Activated B cell treated with CpG ODN at 0.5 μM for 24 hours (primary cell): ENCODE measurements around the gene NCS1. TPM values are rescaled to one million over a fixed set of nuclear protein-coding genes. Genes with fewer than 3 reads are reported as not detected.

Experiments
- ATAC-seq: fragments of 200-7000 bp; cut with Tn5 transposase; one replicate; pipeline ENCODE4 v1.10.0; 2021; ENCODE audit warnings: low read depth, mild to moderate bottlenecking, moderate library complexity
- CTCF ChIA-PET: fragments of 350-600 bp; sonication (Branson Sonifier 250); formaldehyde crosslinking; loops from one replicate; lab custom pipeline; 2021; ENCODE audit warnings: antibody characterized with exemption; lab: Charles Lee
- POLR2A ChIA-PET: fragments of 350-600 bp; sonication (Branson Sonifier 250); formaldehyde crosslinking; loops from one replicate; lab custom pipeline; 2021; ENCODE audit warnings: antibody characterized with exemption; lab: Charles Lee
- DNase-seq: peaks from one replicate; pipeline ENCODE4 v3.0.0; 2022
- H3K27ac Mint-ChIP-seq: one replicate; pipeline ENCODE4 v1.8.0; 2020; ENCODE audit warnings: mixed read lengths
- H3K27me3 Mint-ChIP-seq: one replicate; pipeline ENCODE4 v1.8.0; 2021; ENCODE audit warnings: mixed read lengths
- H3K36me3 Mint-ChIP-seq: one replicate; pipeline ENCODE4 v1.8.0; 2021; ENCODE audit warnings: low read depth, mixed read lengths
- H3K4me1 Mint-ChIP-seq: one replicate; pipeline ENCODE4 v1.8.0; 2021; ENCODE audit warnings: mixed read lengths
- H3K4me3 Mint-ChIP-seq: one replicate; pipeline ENCODE4 v1.8.0; 2020; ENCODE audit warnings: mild to moderate bottlenecking, mixed read lengths
- H3K9me3 Mint-ChIP-seq: one replicate; pipeline ENCODE4 v1.8.0; 2020; ENCODE audit warnings: mixed read lengths
- CTCF ChIP-seq: fragments of 200-600 bp; IDR thresholded peaks from one replicate; pipeline ENCODE4 v1.8.0; 2022; ENCODE audit warnings: antibody characterized with exemption, mild to moderate bottlenecking
- intact Hi-C: fragments of 100-400 bp; cut with micrococcal nuclease; formaldehyde crosslinking; loops from one replicate; pipeline ENCODE4 v1.15.1; 2024
- total RNA-seq: library from RNA; stranded (reverse); gene quantifications from 2 replicates; pipeline ENCODE4 v1.2.3, GENCODE V29; 2022

NCS1 gene
- total RNA-seq, 1 donor from 2014 or later = 0.24 TPM

- Mint-ChIP-seq H3K36me3 (no peaks in the 10 kb centered on the region), H3K4me1 (no peaks in the 10 kb centered on the region), H3K4me3 (no peak overlapping the region), H3K27me3 (peaks cover 23% of the 10 kb centered on the region), H3K9me3 (no peaks in the 10 kb centered on the region), H3K27ac (no peak overlapping the region)
- CTCF ChIA-PET = no interaction called here
- ATAC-seq (no peak), DNase-seq (no peak)
- POLR2A ChIA-PET = no interaction called here
- TF ChIP-seq CTCF = no peak
- intact Hi-C loops = no loop called here
Measured at GRCh38 chr9:130196643-130197042, 24.4 kb downstream of the NCS1 start.

GRCh38 chr9:130197386-130197785 lies 25.2 kb downstream of the NCS1 start:
- CTCF ChIA-PET = no interaction called here
- Mint-ChIP-seq H3K9me3 (no peaks in the 10 kb centered on the region), H3K27me3 (peaks cover 21% of the 10 kb centered on the region), H3K4me3 (no peak overlapping the region), H3K27ac (no peak overlapping the region), H3K4me1 (no peaks in the 10 kb centered on the region), H3K36me3 (no peaks in the 10 kb centered on the region)
- POLR2A ChIA-PET = interaction anchor here (0.6 kb wide), 1 partner anchor 10 kb away, joined by 3 read pairs; no protein-coding TSS in a partner anchor
- no peak for TF ChIP-seq CTCF
- intact Hi-C loops = no loop called here
- ATAC-seq (no peak), DNase-seq (no peak)

- ChIA-PET POLR2A (interaction anchor here (0.6 kb wide), 1 partner anchor 9 kb away, joined by 3 read pairs; no protein-coding TSS in a partner anchor), CTCF (no interaction called here)
- Mint-ChIP-seq H3K27me3 (peaks cover 20% of the 10 kb centered on the region), H3K9me3 (no peaks in the 10 kb centered on the region), H3K36me3 (no peaks in the 10 kb centered on the region), H3K4me3 (no peak overlapping the region), H3K27ac (no peak overlapping the region), H3K4me1 (no peaks in the 10 kb centered on the region)
- ATAC-seq (no peak), DNase-seq (no peak)
- TF ChIP-seq CTCF = no peak
- intact Hi-C loops = no loop called here
Measured at GRCh38 chr9:130197888-130198287, 25.7 kb downstream of the NCS1 start.

GRCh38 chr9:130198501-130199179 lies 26.4 kb downstream of the NCS1 start:
- peaks cover 13% of the 10 kb centered on the region for H3K27me3 Mint-ChIP-seq
- H3K36me3 Mint-ChIP-seq = no peaks in the 10 kb centered on the region
- no peak overlapping the region for H3K4me3 Mint-ChIP-seq
- DNase-seq (no peak), ATAC-seq (no peak)
- ChIA-PET POLR2A (interaction anchor here (0.7 kb wide), 1 partner anchor 55 kb away, joined by 3 read pairs; no protein-coding TSS in a partner anchor), CTCF (no interaction called here)
- H3K27ac Mint-ChIP-seq = no peak overlapping the region
- intact Hi-C loops = no loop called here
- H3K9me3 Mint-ChIP-seq = no peaks in the 10 kb centered on the region
- no peaks in the 10 kb centered on the region for H3K4me1 Mint-ChIP-seq
- no peak for TF ChIP-seq CTCF

- CTCF ChIA-PET = no interaction called here
- H3K27ac Mint-ChIP-seq = no peak overlapping the region
- H3K36me3 Mint-ChIP-seq = no peaks in the 10 kb centered on the region
- ATAC-seq = no peak
- no peaks in the 10 kb centered on the region for H3K4me1 Mint-ChIP-seq
- POLR2A ChIA-PET = no interaction called here
- intact Hi-C loops = no loop called here
- peaks cover 6% of the 10 kb centered on the region for H3K27me3 Mint-ChIP-seq
- no peak overlapping the region for H3K4me3 Mint-ChIP-seq
- H3K9me3 Mint-ChIP-seq = no peaks in the 10 kb centered on the region
- no peak for TF ChIP-seq CTCF
- DNase-seq = no peak
Measured at GRCh38 chr9:130199605-130200004, 27.4 kb downstream of the NCS1 start.
